Skeletal muscle tissue (tissue), 4 donors: Measurements from ENCODE around the gene BCHE. TPM values are rescaled to one million over a fixed set of nuclear protein-coding genes. Genes with fewer than 3 reads are reported as not detected.

Experiments
- H3K27ac ChIP-seq: one replicate; pipeline ENCODE4 v1.7.0; 2013; ENCODE audit warnings: mild to moderate bottlenecking, low read depth, low read length, inconsistent platforms
- H3K27me3 ChIP-seq, 3 donors: one replicate each; pipeline ENCODE4 v1.7.0; 2013; ENCODE audit warnings: low read length in 3 of 3; ENCODE audit not compliant: control insufficient read depth in 3 of 3, insufficient read depth in 3 of 3
- H3K36me3 ChIP-seq, 3 donors: one replicate each; pipeline ENCODE4 v1.7.0; 2013; ENCODE audit warnings: low read length in 3 of 3; ENCODE audit not compliant: control insufficient read depth in 3 of 3, insufficient read depth in 3 of 3
- H3K4me1 ChIP-seq, 3 donors: one replicate each; pipeline ENCODE4 v1.7.0; 2013; ENCODE audit warnings: low read length in 3 of 3, mild to moderate bottlenecking in 3 of 3; ENCODE audit not compliant: control insufficient read depth in 3 of 3, insufficient read depth in 3 of 3
- H3K4me3 ChIP-seq, 3 donors: one replicate each; pipeline ENCODE4 v1.7.0; 2013; ENCODE audit warnings: low read length in 3 of 3
- H3K9ac ChIP-seq, 3 donors: one replicate each; pipeline ENCODE4 v1.7.0; 2013; ENCODE audit warnings: low read length in 3 of 3, mild to moderate bottlenecking in 3 of 3, moderate library complexity in 2 of 3, low read depth in 1 of 3
- H3K9me3 ChIP-seq, 3 donors: one replicate each; pipeline ENCODE4 v1.7.0; 2013; ENCODE audit warnings: low read length in 3 of 3; ENCODE audit not compliant: control insufficient read depth in 3 of 3
- total RNA-seq: library from RNA; depleted of rRNA; stranded (reverse); fragments of >200 nt; gene quantifications from one replicate; pipeline ENCODE4 v1.2.3, GENCODE V29; 2014
- donor health status: Osteomylitis.

The BCHE gene
- total RNA-seq, 1 donor from 2014 or later = 42.3 TPM

DNA sequence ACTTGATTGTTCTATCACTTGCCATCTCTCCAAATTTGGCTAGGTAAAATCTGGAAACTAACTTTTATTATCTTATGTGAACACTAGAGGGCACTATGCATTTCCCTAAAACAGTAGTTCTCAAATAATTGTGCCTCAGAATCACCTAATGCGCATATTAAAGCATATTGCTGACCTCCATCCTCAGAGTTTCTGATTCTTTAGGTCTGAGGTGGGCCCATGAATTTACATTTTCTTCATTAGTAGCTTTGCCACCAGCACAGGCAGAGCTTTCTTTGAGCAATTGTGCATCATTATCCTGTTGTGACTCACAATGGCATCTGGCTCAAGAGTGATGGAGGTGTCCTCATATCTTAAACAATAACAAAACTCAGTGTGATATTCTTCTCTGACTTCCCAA is 17.5 kb upstream of the BCHE start:
- Histone ChIP-seq H3K27me3 (peaks cover 0 to 2% (median 0%) of the 10 kb centered on the region in 3 donors), H3K9ac (no peak overlapping the region), H3K9me3 (no peaks in the 10 kb centered on the region), H3K36me3 (no peaks in the 10 kb centered on the region), H3K27ac (no peak overlapping the region), H3K4me3 (no peak overlapping the region), H3K4me1 (no peaks in the 10 kb centered on the region)

DNA sequence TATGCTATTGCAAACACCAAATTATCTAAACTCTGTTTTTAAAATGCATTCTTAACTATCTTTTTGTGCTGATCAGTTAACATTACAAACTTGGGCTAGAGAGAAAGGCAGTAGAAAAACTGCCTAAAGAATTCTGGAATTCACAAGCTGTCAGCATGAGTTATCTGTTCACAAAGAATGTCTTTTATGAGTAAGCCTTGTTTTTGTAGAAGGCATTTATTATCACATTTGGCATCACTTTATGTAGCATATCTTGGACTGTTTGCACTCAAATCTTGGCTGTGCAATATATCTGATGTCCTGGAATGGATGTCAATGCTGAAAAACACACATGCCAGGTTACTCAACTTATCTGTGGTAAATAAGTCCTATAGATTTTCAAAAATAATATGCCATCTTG is 15.5 kb upstream of the BCHE start:
- Histone ChIP-seq H3K9me3 (no peaks in the 10 kb centered on the region), H3K4me1 (no peaks in the 10 kb centered on the region), H3K4me3 (no peak overlapping the region), H3K9ac (no peak overlapping the region), H3K36me3 (no peaks in the 10 kb centered on the region), H3K27me3 (peaks cover 0 to 2% (median 0%) of the 10 kb centered on the region in 3 donors), H3K27ac (no peak overlapping the region)

DNA sequence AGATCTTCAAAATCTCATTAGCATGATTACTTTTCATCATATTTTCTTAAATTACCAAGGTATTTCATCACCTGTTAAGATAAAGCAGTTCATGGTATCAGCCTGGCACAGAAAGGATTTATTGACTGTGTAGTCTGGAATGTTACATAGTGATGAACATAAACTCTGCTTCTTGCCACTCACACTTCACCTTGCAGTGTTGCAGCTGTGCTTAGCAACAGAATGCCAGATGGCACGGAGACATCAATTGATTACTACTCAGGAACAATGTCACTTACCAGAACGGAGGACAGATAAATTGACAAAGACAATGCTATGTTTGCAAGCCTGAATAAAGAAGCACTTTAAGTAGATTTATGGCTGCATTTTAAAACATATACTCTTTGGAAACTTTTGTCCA is 15.0 kb upstream of the BCHE start:
- Histone ChIP-seq H3K4me3 (no peak overlapping the region), H3K27ac (no peak overlapping the region), H3K9ac (no peak overlapping the region), H3K9me3 (no peaks in the 10 kb centered on the region), H3K4me1 (no peaks in the 10 kb centered on the region), H3K36me3 (no peaks in the 10 kb centered on the region), H3K27me3 (peaks cover 0 to 2% (median 0%) of the 10 kb centered on the region in 3 donors)

DNA sequence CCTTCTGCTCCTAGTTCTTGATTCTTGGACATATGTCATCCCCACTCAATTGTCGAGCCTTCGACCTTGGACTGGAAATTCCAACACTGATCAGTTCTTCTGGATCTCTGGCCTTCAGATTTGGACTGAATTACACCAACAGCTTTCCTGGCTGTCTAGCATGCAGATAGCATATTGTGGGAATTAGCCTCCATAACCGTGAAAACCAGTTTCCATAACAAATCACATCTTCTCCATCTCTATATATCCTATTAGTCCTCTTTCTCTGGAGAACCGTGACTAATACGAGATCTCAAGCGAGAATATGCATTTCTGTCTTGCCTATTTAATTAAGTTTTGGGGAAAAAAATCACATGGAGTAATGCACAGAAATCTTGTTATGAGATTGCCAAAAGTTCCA is 8.8 kb upstream of the BCHE start:
- Histone ChIP-seq H3K9ac (no peak overlapping the region), H3K27ac (no peak overlapping the region), H3K36me3 (no peaks in the 10 kb centered on the region), H3K4me1 (no peaks in the 10 kb centered on the region), H3K9me3 (no peaks in the 10 kb centered on the region), H3K27me3 (no peaks in the 10 kb centered on the region), H3K4me3 (no peak overlapping the region)

DNA sequence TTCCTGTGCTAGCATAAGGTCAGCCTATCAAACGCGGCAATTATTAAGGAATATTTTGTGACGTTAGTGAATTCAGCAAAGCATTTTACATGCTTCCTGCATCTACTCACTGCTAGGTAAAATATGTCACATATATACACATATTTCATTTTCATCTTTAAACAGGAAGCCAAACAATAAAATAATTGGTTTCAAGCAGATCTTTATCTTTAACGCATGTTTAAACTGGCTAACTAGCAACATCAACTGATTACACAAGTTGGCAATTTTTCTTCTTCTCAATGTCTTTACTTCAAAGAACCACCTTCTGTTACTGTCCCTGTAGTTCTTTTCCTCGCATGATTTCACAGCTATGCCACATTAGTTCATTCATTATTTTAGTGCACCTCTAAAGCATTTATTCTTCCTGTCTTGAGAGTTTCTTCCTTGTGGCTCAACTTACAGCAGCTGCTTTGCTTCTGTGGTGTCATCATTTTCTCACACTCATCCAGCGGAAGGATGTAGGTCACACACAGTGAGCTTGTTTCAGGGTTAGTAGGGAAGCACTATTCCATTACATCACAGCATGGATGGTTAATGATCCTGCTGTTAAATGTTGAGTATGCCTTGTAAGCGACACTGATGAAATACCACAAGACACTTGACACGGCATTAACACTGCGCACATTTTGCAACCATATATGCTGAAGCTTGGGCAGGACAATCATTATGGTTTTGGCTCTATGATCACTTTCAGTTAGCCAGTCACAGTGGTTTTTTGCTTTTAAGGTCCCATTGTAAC is 2.3 kb upstream of the BCHE start:
- no peaks in the 10 kb centered on the region for H3K36me3 ChIP-seq
- H3K27ac ChIP-seq = no peak overlapping the region
- no peak overlapping the region for H3K9ac ChIP-seq
- no peaks in the 10 kb centered on the region for H3K4me1 ChIP-seq
- H3K27me3 ChIP-seq = no peaks in the 10 kb centered on the region
- no peaks in the 10 kb centered on the region for H3K9me3 ChIP-seq
- H3K4me3 ChIP-seq = no peak overlapping the region

DNA sequence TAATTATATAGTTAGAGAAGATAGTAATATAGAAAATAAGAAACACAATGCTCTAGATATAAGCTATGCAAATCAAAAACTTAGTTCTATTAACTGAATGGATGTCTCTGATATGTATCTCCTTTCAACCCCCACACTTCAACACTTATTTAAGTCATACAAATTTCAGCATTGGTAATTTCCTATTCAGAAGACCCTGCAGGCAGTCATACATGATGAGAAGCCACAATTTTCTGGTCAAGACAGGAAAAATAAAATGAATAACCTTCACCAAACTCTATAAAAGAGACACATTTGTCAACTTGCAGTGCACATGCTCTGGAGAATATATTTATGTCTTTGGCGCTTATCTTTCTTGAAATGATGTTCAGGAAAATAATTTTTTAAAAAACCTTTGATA is 578 bp upstream of the BCHE start:
- Histone ChIP-seq H3K9ac (no peak overlapping the region), H3K4me3 (no peak overlapping the region), H3K4me1 (no peaks in the 10 kb centered on the region), H3K36me3 (no peaks in the 10 kb centered on the region), H3K9me3 (no peaks in the 10 kb centered on the region), H3K27me3 (no peaks in the 10 kb centered on the region), H3K27ac (no peak overlapping the region)

DNA sequence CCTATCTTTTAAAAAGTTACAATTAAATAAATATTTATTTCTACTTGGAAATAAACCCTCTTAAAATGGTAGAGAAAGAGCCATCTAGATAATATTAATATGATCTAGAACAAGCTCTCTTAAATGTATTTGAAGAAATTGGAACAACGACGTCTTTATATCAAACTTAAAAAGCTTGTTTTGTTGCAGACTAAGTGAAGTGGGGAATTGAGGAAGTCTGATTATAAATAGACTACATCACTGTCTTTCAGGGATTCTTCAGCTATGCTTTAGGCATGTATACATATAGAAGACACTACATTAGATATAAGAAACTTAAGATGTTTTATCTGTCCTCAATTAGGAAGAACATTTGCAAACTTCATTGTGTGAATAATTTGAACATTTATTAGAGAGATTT is 1.8 kb downstream of the BCHE start:
- Histone ChIP-seq H3K9me3 (no peaks in the 10 kb centered on the region), H3K4me1 (no peaks in the 10 kb centered on the region), H3K4me3 (no peak overlapping the region)

DNA sequence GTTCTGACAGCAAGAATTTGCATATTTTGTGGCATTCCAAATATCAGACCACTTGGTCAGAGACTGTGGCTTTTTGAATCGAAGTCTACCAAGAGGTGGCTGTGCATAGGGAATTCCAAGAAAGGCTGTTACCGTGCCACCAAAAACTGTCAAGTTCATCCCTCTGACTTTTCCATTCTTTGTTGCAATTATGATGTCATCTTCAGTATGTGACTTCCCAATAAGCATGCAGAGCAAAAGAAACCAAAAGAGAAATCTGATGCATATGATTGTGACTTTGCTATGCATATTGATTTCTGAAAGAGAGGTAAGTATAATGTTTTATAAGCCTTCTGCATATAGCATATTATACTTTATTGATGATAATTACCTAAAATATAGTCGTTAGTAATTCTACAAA is 6.5 kb downstream of the BCHE start:
- no peak overlapping the region for H3K4me3 ChIP-seq
- no peaks in the 10 kb centered on the region for H3K9me3 ChIP-seq
- H3K27ac ChIP-seq = no peak overlapping the region
- H3K9ac ChIP-seq = no peak overlapping the region
- H3K36me3 ChIP-seq = no peaks in the 10 kb centered on the region
- no peaks in the 10 kb centered on the region for H3K27me3 ChIP-seq
- H3K4me1 ChIP-seq = no peaks in the 10 kb centered on the region

More for the DNA sequence above, 1.8 kb downstream of the BCHE start:
- H3K27ac ChIP-seq = no peak overlapping the region
- H3K36me3 ChIP-seq = no peaks in the 10 kb centered on the region
- no peak overlapping the region for H3K9ac ChIP-seq
- H3K27me3 ChIP-seq = no peaks in the 10 kb centered on the region

DNA sequence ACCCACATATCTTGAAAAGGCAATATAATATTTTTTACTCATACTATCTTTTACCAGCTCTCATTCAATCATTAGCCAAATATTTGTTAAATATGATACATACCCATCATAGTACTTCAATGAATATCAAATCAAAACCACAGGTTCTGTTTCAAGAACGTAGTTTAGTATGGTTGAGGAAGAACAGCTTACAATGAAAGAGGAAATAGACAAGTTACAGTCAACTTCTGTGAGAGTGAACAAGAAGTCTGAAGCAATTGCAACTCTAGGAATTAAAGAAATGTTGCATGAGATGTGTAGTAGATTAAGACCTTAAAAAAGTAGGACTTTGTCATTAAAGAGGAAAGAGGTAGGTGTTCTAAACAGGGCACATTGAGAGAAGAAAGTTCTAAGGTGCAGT is 9.3 kb downstream of the BCHE start:
- Histone ChIP-seq H3K4me1 (no peaks in the 10 kb centered on the region), H3K27me3 (no peaks in the 10 kb centered on the region), H3K9me3 (no peaks in the 10 kb centered on the region), H3K4me3 (no peak overlapping the region), H3K27ac (no peak overlapping the region), H3K36me3 (no peaks in the 10 kb centered on the region), H3K9ac (no peak overlapping the region)

DNA sequence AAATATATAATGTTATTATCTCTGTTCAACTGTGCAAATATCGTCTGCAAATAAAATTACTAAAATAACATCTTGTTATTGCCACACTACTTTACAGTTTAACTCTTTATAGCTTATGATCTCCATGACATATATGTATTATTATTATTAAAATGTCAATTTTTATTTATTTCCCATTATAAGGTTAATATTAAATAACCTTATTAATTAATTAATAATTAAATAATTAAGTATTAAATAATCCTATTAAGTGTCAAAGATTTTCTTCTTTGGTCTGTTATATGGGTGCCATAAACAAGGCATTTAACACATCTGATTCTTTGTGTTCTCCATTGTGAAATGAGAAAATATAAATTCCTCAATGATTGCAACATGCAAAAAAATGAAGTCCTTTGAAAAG is 10.0 kb downstream of the BCHE start:
- H3K4me3 ChIP-seq = no peak overlapping the region
- no peaks in the 10 kb centered on the region for H3K27me3 ChIP-seq
- H3K36me3 ChIP-seq = no peaks in the 10 kb centered on the region
- H3K9me3 ChIP-seq = no peaks in the 10 kb centered on the region
- H3K9ac ChIP-seq = no peak overlapping the region
- no peak overlapping the region for H3K27ac ChIP-seq
- no peaks in the 10 kb centered on the region for H3K4me1 ChIP-seq
